H54 (cell line): ENCODE results near the gene OTOG.

Source experiments
- DNase-seq: peaks from one replicate; pipeline ENCODE4 v3.0.0; 2011; ENCODE audit warnings: low spot score, mixed read lengths; ENCODE audit not compliant: insufficient read length
- FAIRE-seq: peaks from 3 replicates; lab custom pipeline; 2011; peaks lifted over from hg19 to GRCh38; lab: Jason Lieb, UNC
- POLR2A ChIP-seq: IDR thresholded peaks from 2 replicates; pipeline ENCODE4 v1.6.1; 2011; ENCODE audit warnings: low read depth, mild to moderate bottlenecking, low read length

OTOG gene

DNA sequence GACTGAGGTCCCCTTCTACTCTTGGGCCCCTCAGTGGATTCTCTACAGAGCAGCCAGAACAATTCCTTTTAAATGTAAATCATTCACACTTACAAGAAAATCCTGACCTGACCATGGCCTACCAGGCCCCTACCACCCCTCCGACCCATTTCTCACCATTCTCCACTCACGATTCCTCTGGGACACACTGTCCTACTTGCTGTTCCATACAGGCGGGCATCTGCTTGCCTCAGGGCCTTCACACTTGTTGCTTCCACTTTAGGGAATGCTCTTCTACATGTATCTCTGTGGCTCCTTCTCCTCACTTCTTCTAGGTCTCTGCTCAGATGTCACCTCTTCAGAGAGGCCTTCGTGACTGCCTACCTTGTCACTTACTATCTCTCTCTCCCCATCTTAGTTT is 6.3 kb upstream of the OTOG start:
- no peak for FAIRE-seq
- TF ChIP-seq POLR2A: no peak
- DNase-seq: no peak

DNA sequence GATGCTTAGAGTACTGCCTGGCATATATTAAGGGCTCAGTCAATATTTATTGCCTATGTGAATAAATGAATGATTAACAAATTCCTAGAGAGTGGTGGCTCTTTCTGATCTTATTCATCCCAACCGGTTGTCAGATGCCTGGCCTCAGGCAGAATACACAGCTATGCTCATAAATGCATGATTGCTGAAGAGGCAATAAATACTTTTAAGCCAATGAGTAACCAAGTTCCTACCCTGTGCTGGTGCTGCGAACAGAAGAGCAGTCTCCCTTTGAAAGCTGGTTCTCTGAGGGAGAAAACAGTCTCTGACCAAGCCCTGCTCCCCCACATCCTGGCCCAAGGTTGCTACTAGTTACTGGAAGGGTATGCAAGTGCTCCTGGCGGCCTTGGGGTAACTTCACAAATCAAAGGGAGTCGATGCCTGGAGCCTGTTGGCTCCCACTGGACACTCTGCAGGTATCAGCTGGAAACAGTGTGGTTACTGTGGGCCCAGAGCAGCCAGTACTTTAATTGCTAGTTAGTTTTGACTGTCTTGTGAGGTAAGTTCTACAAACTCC is 5.7 kb upstream of the OTOG start:
- no peak for TF ChIP-seq POLR2A
- DNase-seq: no peak
- no peak for FAIRE-seq

DNA sequence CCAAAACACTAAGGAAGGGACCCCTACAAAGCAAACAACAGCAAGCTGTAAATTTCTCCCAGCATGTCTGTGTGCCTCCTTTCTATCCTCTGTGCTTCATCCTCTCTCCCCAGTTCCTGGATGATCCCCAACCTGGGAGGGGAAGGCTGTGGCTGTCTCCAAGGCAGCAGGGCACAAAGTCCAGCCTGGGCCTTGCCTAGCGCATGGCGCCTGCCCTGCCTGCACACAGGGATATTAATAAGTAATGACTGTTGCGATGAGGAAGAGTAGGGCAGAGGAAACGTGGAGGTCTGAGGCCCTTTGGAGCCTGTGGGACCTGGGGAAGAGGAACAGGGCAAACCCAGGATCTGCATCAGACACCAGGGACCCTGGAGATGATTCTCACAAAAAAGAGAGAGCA is 4.8 kb upstream of the OTOG start:
- FAIRE-seq (no peak), DNase-seq (no peak)
- no peak for TF ChIP-seq POLR2A

DNA sequence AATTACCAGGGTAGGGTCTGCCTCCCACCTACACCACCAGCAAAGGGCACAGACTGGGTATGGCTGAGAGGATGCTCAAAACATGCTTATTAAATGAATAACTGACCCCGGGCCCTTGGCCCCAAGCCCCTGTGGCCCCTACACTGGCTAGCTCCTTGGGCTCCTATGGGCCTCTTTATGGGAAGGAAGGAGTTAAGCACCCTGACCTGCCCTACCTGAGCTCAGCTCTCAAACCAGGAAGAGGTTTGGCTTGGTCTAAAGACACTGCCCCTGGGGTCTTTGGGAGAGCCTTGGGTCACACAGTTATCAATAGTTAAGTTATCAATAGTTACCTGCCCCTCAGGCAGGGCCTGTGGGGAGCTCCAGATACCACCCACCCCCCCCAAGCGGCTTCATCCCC is 4.0 kb upstream of the OTOG start:
- no peak for FAIRE-seq
- TF ChIP-seq POLR2A: no peak
- no peak for DNase-seq

DNA sequence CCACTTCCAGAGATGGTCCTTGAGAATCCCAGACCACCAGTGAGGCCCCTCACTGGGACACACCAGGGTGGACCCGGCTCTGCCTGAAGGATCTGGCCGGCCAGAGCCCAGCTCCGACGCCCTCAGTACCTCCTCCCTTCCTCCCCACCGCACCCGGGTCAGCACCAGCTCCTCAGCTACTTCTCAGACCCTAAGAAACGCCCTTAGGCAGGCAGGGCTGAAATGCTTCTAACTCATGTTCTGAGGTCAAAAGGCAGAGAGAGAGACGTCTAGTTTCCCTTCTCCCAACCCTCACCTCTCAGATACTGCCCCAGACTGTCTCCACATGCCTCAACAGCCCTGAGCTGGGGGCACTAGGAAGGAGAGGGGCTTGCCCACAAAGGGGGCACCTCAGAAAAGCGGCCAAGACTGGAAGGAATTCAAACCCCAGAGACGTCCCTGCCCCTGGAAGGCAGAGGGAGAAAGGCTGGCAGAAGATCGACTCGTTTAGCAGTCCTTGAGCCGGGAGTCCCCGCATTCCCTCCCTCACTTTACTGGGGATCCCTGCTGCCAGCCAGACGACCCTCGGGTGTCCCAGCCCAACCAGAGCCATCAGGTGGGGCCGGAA is 3.4 kb upstream of the OTOG start:
- no peak for FAIRE-seq

DNA sequence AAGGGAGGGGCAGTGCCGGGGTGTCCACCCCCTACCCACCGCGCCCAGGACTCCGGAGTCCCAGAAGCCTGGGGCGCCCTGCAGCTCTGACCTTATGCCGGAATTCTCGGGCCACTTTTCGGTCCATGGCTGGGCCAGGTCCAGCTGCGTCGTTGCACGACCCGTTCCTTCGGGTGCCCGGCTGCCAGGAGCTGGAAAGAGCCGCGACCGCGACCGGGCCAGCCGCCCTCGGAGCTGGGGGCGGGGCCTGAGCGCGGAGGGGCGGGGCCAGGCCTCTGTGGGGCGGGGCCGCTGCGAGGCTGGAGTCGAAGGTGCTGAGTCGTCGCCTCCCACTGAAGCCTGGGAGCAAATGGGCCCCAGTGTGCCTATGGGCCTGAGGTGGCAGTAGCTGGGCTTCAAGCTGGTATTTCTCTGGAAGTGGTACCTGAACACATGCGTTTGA is 2.9 kb upstream of the OTOG start, which contains the start of gene USH1C:
TSS of gene USH1C (minus strand) at position 236 of the 442 bp plus-strand sequence. CDS start at position 127, 109 bp downstream.
- TF ChIP-seq POLR2A: no peak
- DNase-seq (no peak), FAIRE-seq (no peak)

More for the DNA sequence above, 3.4 kb upstream of the OTOG start:
- DNase-seq: no peak
- TF ChIP-seq POLR2A: no peak

DNA sequence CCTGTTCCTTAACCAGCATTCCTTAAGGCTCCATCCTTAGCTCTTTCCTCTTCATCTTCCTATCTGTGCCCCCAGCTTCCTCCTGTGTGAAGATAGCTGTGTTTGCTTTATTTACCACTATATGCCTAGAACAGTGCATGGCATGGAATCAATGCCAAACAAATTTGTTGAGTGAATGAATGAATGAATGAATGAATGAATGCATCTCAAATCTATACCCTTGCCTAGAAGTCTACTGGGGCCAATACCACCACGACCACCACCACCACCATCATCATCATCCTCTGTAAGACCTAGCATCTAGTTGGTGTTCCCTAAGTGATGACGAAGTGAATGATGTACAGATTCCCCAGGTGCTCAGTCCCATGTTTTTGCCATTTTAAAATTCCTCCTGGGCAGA is 819 bp upstream of the OTOG start:
- DNase-seq (no peak), FAIRE-seq (no peak)
- no peak for TF ChIP-seq POLR2A

DNA sequence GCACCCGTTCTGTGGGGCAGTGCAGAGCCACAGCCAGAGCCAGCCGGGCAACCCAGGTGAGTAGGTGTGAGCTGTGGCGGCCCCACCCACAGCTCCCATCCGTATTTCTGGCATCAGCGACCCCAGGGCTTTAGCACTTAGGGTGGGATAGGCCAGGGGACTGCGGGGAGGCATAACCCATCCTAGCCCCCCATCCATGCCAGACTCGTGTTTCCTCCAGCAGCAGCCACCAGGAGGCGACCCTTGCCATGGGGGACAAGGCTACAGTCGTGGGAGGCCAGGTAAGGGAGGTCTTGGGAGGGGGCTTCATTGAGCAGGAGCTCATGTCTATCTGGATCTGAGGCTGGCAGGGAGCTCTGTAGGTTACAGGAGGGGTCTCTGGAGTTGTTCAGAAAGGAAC is 873 bp downstream of the OTOG start:
- no peak for DNase-seq
- FAIRE-seq: no peak

DNA sequence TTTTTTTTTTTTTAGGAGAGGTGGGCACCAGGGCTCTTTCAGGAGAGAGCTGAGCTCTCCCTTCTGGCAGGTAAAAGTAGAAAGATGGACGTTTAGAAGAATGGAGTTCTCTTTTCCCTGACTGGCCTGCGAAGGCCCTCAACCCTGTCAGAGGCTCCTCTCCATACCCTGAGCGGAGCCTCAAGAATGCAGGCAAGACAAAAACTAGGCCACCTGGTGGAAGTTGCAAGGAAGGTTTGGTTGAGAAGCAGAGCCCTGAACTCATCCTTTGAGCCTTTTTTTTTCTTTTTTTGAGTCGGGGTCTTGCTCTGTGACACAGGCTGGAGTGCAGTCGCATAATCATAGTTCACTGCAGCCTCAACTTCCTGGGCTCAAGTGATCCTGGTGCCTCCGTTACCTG is 1.4 kb downstream of the OTOG start:
- no peak for FAIRE-seq
- TF ChIP-seq POLR2A: no peak
- no peak for DNase-seq

More for the DNA sequence above, 873 bp downstream of the OTOG start:
- TF ChIP-seq POLR2A: no peak

DNA sequence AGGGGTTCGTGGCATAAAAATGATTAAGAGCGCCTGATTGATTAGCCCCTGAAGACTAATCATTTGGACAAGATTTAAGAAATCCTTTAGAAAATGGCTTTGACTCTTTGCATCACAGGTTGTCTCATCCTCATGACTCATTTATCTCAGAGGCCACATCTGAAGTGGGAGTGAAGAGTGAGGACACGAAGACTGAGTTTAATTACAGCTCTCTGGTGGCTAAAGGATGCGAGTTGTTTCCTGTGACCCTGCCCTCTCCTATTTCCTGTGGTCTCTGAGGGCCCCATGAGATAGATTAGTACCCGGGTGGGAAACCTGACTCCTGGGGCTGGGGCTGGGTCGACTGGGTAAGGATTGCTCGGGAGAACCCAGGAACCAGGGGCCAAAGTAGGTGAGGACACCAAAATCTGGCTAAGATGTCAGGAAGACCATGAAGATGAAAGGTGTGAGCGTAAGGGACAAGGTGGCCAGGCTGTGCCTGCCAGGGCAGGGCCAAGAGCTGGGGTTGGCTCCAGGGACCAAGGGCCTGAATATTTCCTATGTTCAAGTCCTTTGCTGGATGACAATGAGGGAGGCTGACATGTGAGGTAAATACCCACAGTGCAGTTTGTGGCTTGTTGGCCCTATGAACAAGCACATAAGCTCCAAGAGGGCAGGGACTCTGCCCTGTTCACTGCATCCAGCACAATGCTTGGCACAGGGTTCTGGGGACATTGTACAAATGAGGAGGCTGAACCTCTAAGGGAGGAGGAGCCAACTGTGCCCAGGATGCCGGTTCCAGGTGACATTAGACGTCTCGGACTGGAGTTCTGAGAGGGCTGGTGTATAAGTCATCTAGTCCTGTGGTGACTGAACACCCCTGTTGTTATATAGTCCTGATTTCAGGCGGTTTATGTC is 3.6 kb downstream of the OTOG start:
- no peak for TF ChIP-seq POLR2A
- DNase-seq (no peak), FAIRE-seq (no peak)

DNA sequence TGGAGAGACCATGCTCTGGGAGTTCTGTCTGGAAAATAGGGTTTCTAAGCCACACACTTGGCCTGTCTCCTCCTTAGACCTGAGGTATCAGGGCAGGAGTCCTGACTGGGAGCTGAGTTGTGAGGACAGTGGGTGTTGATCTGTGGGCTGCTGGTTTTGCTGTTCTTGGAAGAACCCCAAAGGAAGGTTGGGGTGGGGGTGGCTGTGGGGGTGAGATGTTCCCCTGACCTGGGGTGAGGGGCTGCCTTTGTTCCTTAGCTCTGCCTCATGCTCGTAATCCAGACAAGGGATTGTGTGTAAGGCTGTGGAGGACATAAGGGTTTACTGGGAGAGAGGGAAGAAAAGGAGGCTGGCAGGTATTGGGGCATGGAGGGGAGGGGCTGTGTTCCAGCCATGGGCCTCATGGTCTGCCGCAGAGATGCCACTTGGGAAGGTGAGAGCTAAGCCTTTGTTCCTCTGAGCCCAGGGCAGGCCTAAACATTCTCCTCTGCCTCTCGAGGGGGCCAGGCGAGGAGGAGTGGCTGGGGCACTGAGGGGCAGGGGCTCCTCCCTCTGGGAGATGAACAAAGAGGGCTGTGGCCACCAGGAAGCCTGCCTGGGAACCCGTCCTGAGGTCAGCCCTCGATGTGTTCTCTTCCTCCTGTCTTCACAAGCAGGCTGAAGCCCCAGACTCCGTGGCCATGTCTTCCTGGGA is 4.4 kb downstream of the OTOG start:
- DNase-seq: no peak
- FAIRE-seq: no peak
- no peak for TF ChIP-seq POLR2A

DNA sequence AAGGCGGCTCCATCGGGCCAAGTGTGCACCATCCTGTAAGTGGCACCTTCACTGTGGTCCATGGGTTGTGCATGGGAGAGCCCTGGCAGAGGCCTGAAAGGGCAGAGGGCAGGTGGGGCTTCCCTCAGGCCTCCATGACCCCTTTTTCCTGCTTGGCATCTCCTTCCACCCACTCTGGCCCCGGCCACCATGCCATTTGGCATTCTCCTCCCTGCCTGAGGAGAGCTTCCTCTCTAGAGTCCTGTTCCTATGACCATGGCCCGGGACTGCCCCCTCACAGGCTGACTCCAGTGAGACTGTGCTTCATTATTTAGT is 4.9 kb downstream of the OTOG start:
- TF ChIP-seq POLR2A: no peak
- DNase-seq: no peak
- no peak for FAIRE-seq

DNA sequence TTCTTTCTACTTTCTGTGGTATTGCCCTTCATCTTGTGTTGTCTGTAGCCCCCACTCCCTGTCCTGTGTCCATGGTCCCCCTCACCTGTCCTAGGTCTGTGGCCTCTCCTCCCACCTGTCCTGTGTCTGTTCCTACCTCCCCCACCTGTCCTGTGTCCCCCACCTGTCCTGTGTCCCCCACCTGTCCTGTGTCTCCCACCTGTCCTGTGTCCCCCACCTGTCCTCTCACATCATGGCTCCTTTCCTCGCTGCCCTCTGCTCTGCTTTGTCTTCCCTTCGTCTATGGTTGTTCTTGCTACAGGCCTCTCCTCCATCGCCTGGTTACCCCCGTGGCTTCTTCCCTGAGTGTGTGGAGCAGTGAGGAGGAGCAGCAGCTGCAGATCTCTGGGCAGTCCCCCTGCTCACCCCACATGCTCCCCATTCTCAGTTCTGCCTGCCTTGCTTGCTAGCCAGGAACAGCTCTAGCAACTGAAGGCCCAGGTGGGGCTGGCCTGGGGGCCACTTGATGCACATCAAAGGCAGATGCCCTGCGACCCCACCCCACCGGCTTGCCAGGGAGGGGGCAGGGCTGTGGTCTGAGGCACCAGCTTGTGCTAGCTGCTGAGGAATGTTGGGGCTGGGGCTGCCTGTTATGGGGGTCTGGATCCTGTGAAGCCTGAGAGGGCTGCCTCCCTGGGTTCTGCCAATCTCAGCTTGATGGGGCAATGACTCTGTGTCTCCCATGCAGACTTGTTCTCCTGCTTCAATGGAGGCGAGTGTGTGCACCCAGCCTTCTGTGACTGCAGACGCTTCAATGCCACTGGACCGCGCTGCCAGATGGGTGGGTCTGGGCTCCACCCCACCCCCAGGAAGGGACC is 5.6 kb downstream of the OTOG start:
- DNase-seq: no peak
- TF ChIP-seq POLR2A: no peak
- no peak for FAIRE-seq
